Osteoblast (primary cell): ENCODE measurements around the gene MMEL1. TPM values are rescaled to one million over a fixed set of nuclear protein-coding genes. Genes with fewer than 3 reads are reported as not detected.

Experiments
- DNase-seq: peaks from one replicate; pipeline ENCODE4 v3.0.0; 2011; ENCODE audit warnings: low spot score, mixed read lengths; ENCODE audit not compliant: insufficient read length; ENCODE audit errors: missing footprints
- H2AFZ ChIP-seq: 2 replicates; pipeline ENCODE4 v1.6.0; 2011; ENCODE audit warnings: mild to moderate bottlenecking, low read length
- H3K27ac ChIP-seq: 2 replicates; pipeline ENCODE4 v1.5.1; 2011; ENCODE audit warnings: mild to moderate bottlenecking, low read depth, low read length, moderate library complexity
- H3K27me3 ChIP-seq: 2 replicates; pipeline ENCODE4 v1.6.0; 2012; ENCODE audit warnings: mild to moderate bottlenecking, control low read depth, inconsistent platforms, low read length, moderate library complexity; ENCODE audit not compliant: insufficient read depth
- H3K36me3 ChIP-seq: 2 replicates; pipeline ENCODE4 v1.5.1; 2011; ENCODE audit warnings: mild to moderate bottlenecking, low read length, control low read depth, moderate library complexity; ENCODE audit not compliant: insufficient read depth
- H3K4me1 ChIP-seq: 2 replicates; pipeline ENCODE4 v1.5.1; 2011; ENCODE audit warnings: mild to moderate bottlenecking, low read length, control low read depth, moderate library complexity; ENCODE audit not compliant: insufficient read depth
- H3K4me2 ChIP-seq: 2 replicates; pipeline ENCODE4 v1.6.0; 2011; ENCODE audit warnings: mild to moderate bottlenecking, low read length; ENCODE audit not compliant: insufficient read depth
- H3K4me3 ChIP-seq: fragments of 200-600 bp; sonication (generic); 3 replicates; pipeline ENCODE4 v1.5.1; 2012; ENCODE audit warnings: mild to moderate bottlenecking, low read length, inconsistent platforms; ENCODE audit not compliant: insufficient read depth
- H3K79me2 ChIP-seq: 2 replicates; pipeline ENCODE4 v1.6.0; 2012; ENCODE audit warnings: mild to moderate bottlenecking, low read length, control low read depth, inconsistent platforms; ENCODE audit not compliant: insufficient read depth
- H3K9me3 ChIP-seq: 2 replicates; pipeline ENCODE4 v1.5.1; 2011; ENCODE audit warnings: low read depth, low read length, control low read depth
- H4K20me1 ChIP-seq: 2 replicates; pipeline ENCODE4 v1.6.0; 2012; ENCODE audit warnings: mild to moderate bottlenecking, low read length, control low read depth; ENCODE audit not compliant: insufficient read depth
- CTCF ChIP-seq: IDR thresholded peaks from 2 replicates; pipeline ENCODE4 v1.5.1; 2011; ENCODE audit warnings: mild to moderate bottlenecking, low read depth, low read length, moderate library complexity; ENCODE audit errors: extremely low read depth
- total RNA-seq: library from RNA; depleted of rRNA; stranded (reverse); fragments of >200 nt; gene quantifications from 2 replicates; pipeline ENCODE4 v1.2.3, GENCODE V29; 2012

The MMEL1 gene
- total RNA-seq, 1 donor, result under 0.01 TPM

- no peaks in the 10 kb centered on the region for H3K36me3 ChIP-seq
- no peaks in the 10 kb centered on the region for H3K9me3 ChIP-seq
- H2AFZ ChIP-seq, result no peak overlapping the region
- no peak overlapping the region for H3K4me3 ChIP-seq
- H3K4me2 ChIP-seq, result no peak overlapping the region
- no peaks in the 10 kb centered on the region for H3K79me2 ChIP-seq
- H4K20me1 ChIP-seq, result no peaks in the 10 kb centered on the region
- no peaks in the 10 kb centered on the region for H3K27me3 ChIP-seq
- TF ChIP-seq CTCF, result no peak
- no peak overlapping the region for H3K27ac ChIP-seq
- DNase-seq, result peak; percentile 47
- H3K4me1 ChIP-seq, result no peaks in the 10 kb centered on the region
Observed at GRCh38 chr1:2597441-2598328, 35.1 kb downstream of the MMEL1 start.

- Histone ChIP-seq H4K20me1 (no peaks in the 10 kb centered on the region), H3K36me3 (no peaks in the 10 kb centered on the region), H3K9me3 (no peaks in the 10 kb centered on the region), H3K4me2 (no peak overlapping the region), H3K4me3 (no peak overlapping the region), H3K27me3 (no peaks in the 10 kb centered on the region), H3K4me1 (no peaks in the 10 kb centered on the region), H3K27ac (no peak overlapping the region), H3K79me2 (no peaks in the 10 kb centered on the region), H2AFZ (no peak overlapping the region)
- TF ChIP-seq CTCF, result no peak
- DNase-seq, result peak; percentile 57
Observed at GRCh38 chr1:2596530-2597333, 36.1 kb downstream of the MMEL1 start.

- no peaks in the 10 kb centered on the region for H3K27me3 ChIP-seq
- no peak overlapping the region for H3K4me2 ChIP-seq
- H2AFZ ChIP-seq, result no peak overlapping the region
- no peaks in the 10 kb centered on the region for H3K36me3 ChIP-seq
- H3K9me3 ChIP-seq, result no peaks in the 10 kb centered on the region
- H3K79me2 ChIP-seq, result no peaks in the 10 kb centered on the region
- H3K4me3 ChIP-seq, result no peak overlapping the region
- DNase-seq, result peak; percentile 71
- no peak overlapping the region for H3K27ac ChIP-seq
- TF ChIP-seq CTCF, result no peak
- H4K20me1 ChIP-seq, result no peaks in the 10 kb centered on the region
- H3K4me1 ChIP-seq, result no peaks in the 10 kb centered on the region
Observed at GRCh38 chr1:2595812-2596529, 36.8 kb downstream of the MMEL1 start.
